ENCODE measurements around the gene DNAH5.

The DNAH5 gene

DNA sequence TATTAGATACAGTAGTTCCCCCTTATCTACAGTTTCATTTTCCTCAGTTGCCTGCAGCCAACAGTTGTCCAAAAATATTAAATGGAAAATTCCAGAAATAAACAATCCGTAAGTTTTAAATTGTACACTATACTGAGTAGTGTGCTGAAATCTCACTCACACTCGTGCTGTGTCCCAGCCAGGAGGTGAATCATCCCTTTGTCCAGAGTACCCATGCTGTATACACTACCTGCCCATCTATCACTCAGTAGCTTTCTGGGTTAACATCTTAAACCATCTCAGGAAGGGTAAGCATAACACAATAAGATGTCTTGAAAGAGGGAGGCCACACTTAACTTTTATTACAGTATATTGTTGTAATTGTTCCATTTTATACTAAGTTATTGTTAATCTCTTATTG, 31.7 kb upstream of the DNAH5 start:
- TF ChIP-seq JUND (IDR thresholded peaks at IDR 0.05; ENCODE audit: low read depth), result no peak
- in situ Hi-C loops (cut with HindIII; ENCODE audit: low pct_unique_long_range_greater_than_20kb, low sequenced_read_pairs), result no loop called here
- no peak for DNase-seq (ENCODE audit: low read depth in 1 of 2, low spot score in 1 of 2)

DNA sequence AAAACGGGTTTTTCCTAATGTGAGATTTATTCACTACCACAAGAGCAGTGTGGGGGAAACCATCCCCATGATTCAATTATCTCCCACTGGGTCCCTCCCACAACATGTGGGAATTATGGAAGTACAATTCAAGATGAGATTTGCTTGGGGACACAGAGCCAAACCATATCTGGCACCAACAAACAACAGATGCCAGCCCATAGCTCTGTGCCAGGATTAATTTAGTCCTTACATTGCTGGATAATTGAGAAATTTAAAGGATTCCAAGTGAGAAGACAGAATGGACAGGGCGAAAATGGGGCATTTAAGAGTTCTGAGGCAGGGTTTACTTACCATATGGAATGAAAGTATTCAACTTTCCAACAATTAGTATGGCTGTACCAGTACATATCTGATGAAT, 30.8 kb upstream of the DNAH5 start:
- in situ Hi-C loops (cut with HindIII; ENCODE audit: low pct_unique_long_range_greater_than_20kb, low sequenced_read_pairs), result no loop called here
- no peak for DNase-seq (ENCODE audit: low read depth in 1 of 2, low spot score in 1 of 2)
- TF ChIP-seq JUND (IDR thresholded peaks at IDR 0.05; ENCODE audit: low read depth), result no peak

DNA sequence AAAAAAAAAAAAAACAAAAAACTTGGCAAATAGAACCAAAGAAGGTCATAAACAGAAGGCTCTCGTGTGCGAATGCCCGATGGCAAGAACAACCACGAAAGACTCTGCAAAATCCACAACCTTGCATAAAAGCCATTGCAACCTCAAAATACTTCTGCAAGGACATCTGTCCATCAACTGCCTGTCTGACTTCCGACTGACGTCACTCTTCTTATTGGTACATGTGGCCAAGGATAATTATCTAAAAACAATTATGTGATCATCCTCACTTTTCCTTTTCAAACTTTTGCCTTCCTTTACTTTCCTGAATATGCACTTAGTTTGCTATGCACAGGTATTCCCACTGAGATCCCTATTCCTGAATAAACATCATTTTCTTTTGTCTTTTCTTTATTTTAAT, 29.2 kb upstream of the DNAH5 start:
- DNase-seq (ENCODE audit: low read depth in 1 of 2, low spot score in 1 of 2), result no peak
- no peak for TF ChIP-seq JUND (IDR thresholded peaks at IDR 0.05; ENCODE audit: low read depth)
- in situ Hi-C loops (cut with HindIII; ENCODE audit: low pct_unique_long_range_greater_than_20kb, low sequenced_read_pairs), result no loop called here

DNA sequence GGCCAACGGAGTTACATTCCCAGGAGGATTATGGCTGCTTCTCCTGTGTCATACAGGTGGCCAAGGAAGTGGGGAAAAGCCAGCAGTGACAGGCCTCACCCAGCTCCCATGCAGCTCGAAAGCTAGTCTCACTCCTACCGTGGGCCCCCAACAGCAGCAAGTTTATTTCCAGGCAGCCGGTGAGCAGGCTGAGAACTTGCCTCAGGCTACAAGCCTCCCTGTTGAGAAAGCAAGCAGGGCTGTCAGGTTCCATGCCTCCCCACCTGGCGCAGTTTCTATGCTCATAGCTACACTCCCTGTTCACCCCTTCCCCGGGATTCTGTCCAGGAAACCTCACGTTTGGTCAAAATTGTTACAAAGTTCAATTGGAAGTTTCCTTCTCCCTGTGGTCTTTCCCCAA, 27.5 kb upstream of the DNAH5 start:
- in situ Hi-C loops (cut with HindIII; ENCODE audit: low pct_unique_long_range_greater_than_20kb, low sequenced_read_pairs), result no loop called here
- DNase-seq (ENCODE audit: low read depth in 1 of 2, low spot score in 1 of 2), result peak in 1 of 2 experiments; percentile 5
- no peak for TF ChIP-seq JUND (IDR thresholded peaks at IDR 0.05; ENCODE audit: low read depth)

DNA sequence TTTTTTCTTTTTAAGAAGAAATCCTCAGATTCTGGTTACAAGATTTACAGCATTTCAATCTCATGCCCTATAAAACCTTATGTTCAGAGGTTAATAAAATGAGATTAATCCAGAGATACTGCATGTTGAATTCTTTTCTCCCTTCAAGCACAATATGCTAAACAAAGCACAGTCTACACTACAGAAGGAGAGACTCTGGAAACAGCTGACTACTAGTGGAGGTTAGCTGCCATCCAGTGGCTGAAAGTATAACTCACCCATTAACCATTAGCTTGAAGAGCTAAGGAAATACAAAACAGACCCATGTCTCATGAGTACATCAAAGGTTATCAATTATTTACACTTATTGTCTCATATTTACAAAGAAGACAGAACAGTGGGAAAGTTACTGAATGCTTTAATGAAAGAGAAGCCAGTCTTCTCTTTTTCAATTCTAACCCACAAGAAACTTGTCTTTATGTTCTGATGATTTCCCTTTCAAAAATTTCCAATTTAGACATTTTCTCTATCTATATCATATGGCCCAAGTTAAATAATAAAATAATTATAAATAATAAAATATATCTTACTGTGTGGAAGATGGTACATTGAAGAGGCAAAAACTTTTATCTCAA, 12.7 kb upstream of the DNAH5 start:
- TF ChIP-seq JUND (IDR thresholded peaks at IDR 0.05; ENCODE audit: low read depth), result no peak
- peak; percentile 31 to 80 for DNase-seq (ENCODE audit: low read depth in 1 of 2, low spot score in 1 of 2)
- in situ Hi-C loops (cut with HindIII; ENCODE audit: low pct_unique_long_range_greater_than_20kb, low sequenced_read_pairs), result no loop called here

DNA sequence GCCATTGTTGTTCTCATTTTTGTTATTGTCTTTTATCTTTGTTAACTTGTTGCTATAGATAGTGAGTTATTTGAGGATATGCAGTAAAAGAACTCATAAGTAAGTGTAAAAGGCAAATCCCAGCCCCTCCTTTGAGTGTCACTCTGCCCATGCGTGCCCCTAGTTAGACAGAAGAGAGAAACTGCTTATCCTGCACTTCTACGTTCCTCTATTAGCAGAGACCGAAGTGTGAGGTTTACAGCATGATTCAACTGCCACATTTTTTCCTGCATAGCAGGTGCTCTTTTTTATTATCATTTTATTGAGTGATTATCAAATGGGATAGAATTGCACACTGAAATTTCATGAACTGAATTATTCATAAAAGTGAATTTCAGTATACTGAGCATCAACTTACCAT, 12.0 kb upstream of the DNAH5 start:
- DNase-seq (ENCODE audit: low read depth in 1 of 2, low spot score in 1 of 2), result no peak
- in situ Hi-C loops (cut with HindIII; ENCODE audit: low pct_unique_long_range_greater_than_20kb, low sequenced_read_pairs), result no loop called here

DNA sequence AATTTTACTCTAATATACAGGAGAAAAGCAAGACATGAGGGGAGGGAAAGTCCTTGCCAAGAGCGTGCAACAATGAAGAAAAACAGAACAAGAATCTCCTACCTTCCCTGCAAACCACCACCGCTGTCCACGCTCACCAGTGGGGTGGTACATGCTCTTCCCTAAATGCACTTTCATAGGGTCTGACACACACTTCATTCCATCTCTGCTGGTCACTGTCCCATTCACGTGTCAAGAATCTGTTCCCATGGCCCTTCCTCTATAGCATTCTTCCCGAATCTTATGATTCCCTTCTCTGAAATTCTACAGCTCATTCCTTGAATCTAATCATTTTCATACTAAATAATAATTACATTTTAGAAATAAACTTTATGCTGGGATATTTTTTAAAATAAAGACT, 11.4 kb upstream of the DNAH5 start:
- DNase-seq (ENCODE audit: low read depth in 1 of 2, low spot score in 1 of 2), result no peak
- no peak for TF ChIP-seq JUND (IDR thresholded peaks at IDR 0.05; ENCODE audit: low read depth)

More for the DNA sequence above, 12.0 kb upstream of the DNAH5 start:
- TF ChIP-seq JUND (IDR thresholded peaks at IDR 0.05; ENCODE audit: low read depth), result no peak

DNA sequence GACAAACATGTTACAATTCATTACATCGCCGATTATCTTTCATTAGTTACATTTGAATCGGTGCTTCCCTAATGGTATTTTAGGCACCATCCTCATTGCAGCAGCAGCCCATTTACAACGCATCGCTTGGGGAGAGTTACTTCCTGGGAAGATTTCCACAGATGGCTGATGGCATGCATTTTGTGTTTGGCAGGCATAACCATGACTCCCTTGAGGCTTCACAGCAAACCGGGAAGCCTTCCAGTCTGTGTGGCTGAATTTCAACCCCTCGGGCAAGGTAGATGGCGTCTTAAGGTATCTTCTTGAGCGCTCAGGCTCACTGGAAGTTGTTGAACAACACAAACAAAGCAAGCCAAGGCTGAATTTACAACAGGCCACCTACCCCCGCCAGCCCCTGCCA, 1.6 kb upstream of the DNAH5 start:
- TF ChIP-seq JUND (IDR thresholded peaks at IDR 0.05; ENCODE audit: low read depth), result no peak
- in situ Hi-C loops (cut with HindIII; ENCODE audit: low pct_unique_long_range_greater_than_20kb, low sequenced_read_pairs), result no loop called here
- DNase-seq (ENCODE audit: low read depth in 1 of 2, low spot score in 1 of 2), result peak in 1 of 2 experiments; percentile 24

More for the DNA sequence above, 11.4 kb upstream of the DNAH5 start:
- in situ Hi-C loops (cut with HindIII; ENCODE audit: low pct_unique_long_range_greater_than_20kb, low sequenced_read_pairs), result no loop called here

DNA sequence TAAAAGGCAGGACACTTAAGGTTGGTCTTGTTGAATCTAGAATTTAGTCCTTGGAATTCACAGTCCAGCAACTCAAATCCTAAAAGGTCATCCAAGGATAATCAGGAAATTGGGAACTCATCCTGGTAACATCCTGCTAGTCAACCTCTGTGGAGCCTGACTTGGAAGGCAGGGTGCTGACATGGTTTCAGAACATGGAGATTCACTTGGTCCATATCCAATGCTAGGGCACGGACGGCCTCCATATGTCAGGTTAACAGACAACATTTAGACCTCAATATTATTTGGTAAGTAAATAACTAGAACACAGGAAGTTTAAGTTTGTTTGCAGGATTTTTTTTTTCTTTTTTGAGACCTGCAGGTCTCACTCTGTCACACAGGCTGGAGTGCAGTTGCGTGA, 783 bp upstream of the DNAH5 start:
- in situ Hi-C loops (cut with HindIII; ENCODE audit: low pct_unique_long_range_greater_than_20kb, low sequenced_read_pairs), result no loop called here
- TF ChIP-seq JUND (IDR thresholded peaks at IDR 0.05; ENCODE audit: low read depth), result no peak
- DNase-seq (ENCODE audit: low read depth in 1 of 2, low spot score in 1 of 2), result no peak

DNA sequence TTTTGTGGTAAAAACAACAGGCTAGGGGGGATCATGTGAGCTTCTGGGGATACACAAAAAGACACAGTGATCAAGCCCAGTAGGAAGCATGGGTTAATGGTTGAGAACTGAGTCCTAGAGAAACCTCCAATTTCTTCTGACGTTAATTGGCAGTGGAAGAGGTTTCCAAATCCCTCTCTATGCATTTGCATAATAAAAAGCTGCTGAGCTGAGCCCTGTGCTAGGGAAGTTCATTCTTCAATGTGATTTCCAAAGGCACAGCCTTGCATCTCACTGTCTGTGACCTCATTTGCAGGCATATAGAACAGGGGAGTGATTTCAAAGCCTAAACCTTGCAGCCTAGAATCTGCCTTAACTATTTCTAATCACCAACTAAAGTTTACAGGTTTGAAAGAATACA, 812 bp downstream of the DNAH5 start:
- no peak for DNase-seq (ENCODE audit: low read depth in 1 of 2, low spot score in 1 of 2)
- no peak for TF ChIP-seq JUND (IDR thresholded peaks at IDR 0.05; ENCODE audit: low read depth)
- in situ Hi-C loops (cut with HindIII; ENCODE audit: low pct_unique_long_range_greater_than_20kb, low sequenced_read_pairs), result no loop called here

DNA sequence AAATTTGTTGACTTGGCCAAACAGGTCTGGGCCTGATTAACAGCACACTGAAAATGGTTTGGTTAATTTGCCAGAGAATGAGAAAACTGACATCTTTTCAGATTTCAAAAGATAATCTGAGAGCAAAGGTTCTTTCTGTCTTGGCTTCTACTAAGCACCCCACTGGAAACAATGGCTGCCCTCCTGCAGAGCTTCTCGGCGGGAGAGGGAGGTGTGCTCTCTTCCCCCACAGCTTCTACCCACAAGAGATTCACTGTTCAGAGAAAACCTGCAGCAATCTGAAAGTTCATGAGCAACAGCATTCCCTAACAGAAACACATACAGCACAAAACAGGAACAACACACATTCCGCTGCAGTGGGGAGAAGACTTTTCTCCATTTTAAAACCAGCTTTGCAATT, 3.0 kb downstream of the DNAH5 start:
- in situ Hi-C loops (cut with HindIII; ENCODE audit: low pct_unique_long_range_greater_than_20kb, low sequenced_read_pairs), result no loop called here
- no peak for TF ChIP-seq JUND (IDR thresholded peaks at IDR 0.05; ENCODE audit: low read depth)
- no peak for DNase-seq (ENCODE audit: low read depth in 1 of 2, low spot score in 1 of 2)

DNA sequence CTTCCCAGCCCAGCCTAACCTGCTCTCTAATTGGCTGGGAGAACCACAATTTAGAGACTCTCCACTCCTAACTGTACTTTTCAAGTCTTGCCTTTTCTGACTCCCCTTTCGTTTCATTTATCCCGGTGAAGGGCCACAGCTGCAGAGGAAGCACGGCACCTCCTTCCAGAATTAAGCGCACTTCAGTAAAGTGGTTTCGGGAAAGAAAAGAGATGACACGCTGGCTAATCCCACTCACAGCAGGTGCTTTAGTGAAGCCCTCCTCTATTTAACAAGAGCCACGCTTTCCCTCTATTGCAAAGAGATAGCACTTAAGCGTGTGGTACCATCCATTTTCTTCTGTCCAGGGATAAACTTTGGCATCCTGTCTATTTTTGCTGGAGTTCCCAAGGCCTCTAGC, 4.8 kb downstream of the DNAH5 start:
- in situ Hi-C loops (cut with HindIII; ENCODE audit: low pct_unique_long_range_greater_than_20kb, low sequenced_read_pairs), result no loop called here
- no peak for TF ChIP-seq JUND (IDR thresholded peaks at IDR 0.05; ENCODE audit: low read depth)
- DNase-seq (ENCODE audit: low read depth in 1 of 2, low spot score in 1 of 2), result no peak

DNA sequence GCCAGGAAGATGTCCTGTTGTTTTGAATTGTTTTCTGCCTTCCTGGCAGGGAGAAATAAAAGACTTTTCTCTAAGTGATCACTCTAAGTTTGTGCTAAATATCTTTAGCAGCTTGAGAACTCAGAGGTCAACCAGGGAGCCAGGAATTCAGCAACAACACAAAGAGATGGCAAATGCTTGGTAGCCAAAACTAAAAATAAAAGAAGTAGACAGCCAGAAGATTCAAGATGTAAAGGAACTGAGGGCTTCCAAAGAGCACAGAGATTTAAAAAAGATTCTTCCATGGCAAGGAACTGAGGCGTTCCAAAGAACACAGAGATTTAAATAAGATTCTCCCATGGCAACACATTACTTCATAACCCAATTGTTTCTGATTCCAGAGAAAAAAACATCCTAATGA, 9.6 kb downstream of the DNAH5 start:
- no peak for DNase-seq (ENCODE audit: low read depth in 1 of 2, low spot score in 1 of 2)
- no peak for TF ChIP-seq JUND (IDR thresholded peaks at IDR 0.05; ENCODE audit: low read depth)
- in situ Hi-C loops (cut with HindIII; ENCODE audit: low pct_unique_long_range_greater_than_20kb, low sequenced_read_pairs), result no loop called here

DNA sequence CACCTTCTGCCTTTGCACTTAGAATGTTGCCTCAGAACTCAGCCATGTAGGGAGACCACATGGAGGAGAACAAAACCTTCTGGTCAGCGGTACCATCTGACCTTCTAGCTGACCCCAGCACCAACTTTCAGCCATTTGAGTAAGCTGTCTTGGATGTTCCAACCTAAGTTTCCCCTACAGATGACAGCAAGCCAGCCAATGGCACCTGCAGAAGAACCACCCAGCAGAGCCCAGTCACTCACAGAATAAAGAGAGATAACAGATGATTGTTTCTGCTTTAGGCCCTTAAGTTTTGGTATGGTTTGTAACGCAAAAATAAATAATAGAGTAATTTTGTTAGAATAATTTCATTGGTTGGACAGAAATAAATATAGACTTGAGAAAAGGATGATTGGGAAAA, 10.4 kb downstream of the DNAH5 start:
- no peak for DNase-seq (ENCODE audit: low read depth in 1 of 2, low spot score in 1 of 2)
- in situ Hi-C loops (cut with HindIII; ENCODE audit: low pct_unique_long_range_greater_than_20kb, low sequenced_read_pairs), result no loop called here
- TF ChIP-seq JUND (IDR thresholded peaks at IDR 0.05; ENCODE audit: low read depth), result no peak
